Mucosa of rectum (tissue), 2 donors: Measurements from ENCODE around the gene ANKRD29.

Experiments
- H3K27ac ChIP-seq, 2 donors: one replicate each; pipeline ENCODE4 v1.7.0; 2013; ENCODE audit warnings: inconsistent platforms in 2 of 2, low read depth in 2 of 2, low read length in 2 of 2
- H3K27me3 ChIP-seq, 2 donors: one replicate each; pipeline ENCODE4 v1.7.0; 2013; ENCODE audit warnings: low read length in 2 of 2; ENCODE audit not compliant: control insufficient read depth in 2 of 2, insufficient read depth in 2 of 2
- H3K36me3 ChIP-seq, 2 donors: one replicate each; pipeline ENCODE4 v1.7.0; 2013; ENCODE audit warnings: low read length in 2 of 2; ENCODE audit not compliant: control insufficient read depth in 2 of 2, insufficient read depth in 2 of 2
- H3K4me1 ChIP-seq, 2 donors: one replicate each; pipeline ENCODE4 v1.7.0; 2013; ENCODE audit warnings: low read length in 2 of 2, mild to moderate bottlenecking in 1 of 2; ENCODE audit not compliant: control insufficient read depth in 2 of 2, insufficient read depth in 2 of 2
- H3K4me3 ChIP-seq, 2 donors: one replicate each; pipeline ENCODE4 v1.7.0; 2013; ENCODE audit warnings: low read length in 2 of 2
- H3K9ac ChIP-seq, 2 donors: one replicate each; pipeline ENCODE4 v1.7.0; 2013; ENCODE audit warnings: low read length in 2 of 2, low read depth in 1 of 2, mild to moderate bottlenecking in 1 of 2
- H3K9me3 ChIP-seq, 2 donors: one replicate each; pipeline ENCODE4 v1.7.0; 2013; ENCODE audit warnings: low read length in 2 of 2; ENCODE audit not compliant: control insufficient read depth in 2 of 2
- donor health status: healthy.
- donor health status: Normal muscosa, but diverticular disease.

The ANKRD29 gene

GRCh38 chr18:23662309-23663263 is at the start of gene ANKRD29:
TSS of gene ANKRD29 (minus strand) at chr18:23662911. CDS start at chr18:23662730, 181 bp downstream.
- H3K27me3 ChIP-seq: peaks cover 21 to 28% of the 10 kb centered on the region in 2 donors
- peak within 1 kb of the TSS; percentile 16 to 52 for H3K9ac ChIP-seq
- H3K4me3 ChIP-seq: peak within 1 kb of the TSS; percentile 55 to 80
- H3K9me3 ChIP-seq: no peaks in the 10 kb centered on the region
- peaks cover 3 to 4% of the 10 kb centered on the region in 2 donors for H3K4me1 ChIP-seq
- no peak within 1 kb of the TSS for H3K27ac ChIP-seq
- no peaks in the 10 kb centered on the region for H3K36me3 ChIP-seq

GRCh38 chr18:23712445-23712844 is 49.7 kb upstream of the ANKRD29 start:
- H3K4me3 ChIP-seq: no peak overlapping the region
- H3K9me3 ChIP-seq: no peaks in the 10 kb centered on the region
- H3K27ac ChIP-seq: no peak overlapping the region
- peaks cover 0 to 7% of the 10 kb centered on the region in 2 donors for H3K4me1 ChIP-seq
- H3K36me3 ChIP-seq: no peaks in the 10 kb centered on the region
- no peaks in the 10 kb centered on the region for H3K27me3 ChIP-seq
- H3K9ac ChIP-seq: no peak overlapping the region

GRCh38 chr18:23711426-23711825 is 48.7 kb upstream of the ANKRD29 start:
- Histone ChIP-seq H3K27me3 (no peaks in the 10 kb centered on the region), H3K4me3 (peak overlapping the region in 1 of 2 donors; percentile 6), H3K36me3 (no peaks in the 10 kb centered on the region), H3K9ac (no peak overlapping the region), H3K27ac (no peak overlapping the region), H3K4me1 (peaks cover 0 to 7% of the 10 kb centered on the region in 2 donors), H3K9me3 (no peaks in the 10 kb centered on the region)

- Histone ChIP-seq H3K27ac (no peak overlapping the region), H3K9ac (no peak overlapping the region), H3K4me1 (peaks cover 0 to 7% of the 10 kb centered on the region in 2 donors), H3K36me3 (no peaks in the 10 kb centered on the region), H3K9me3 (no peaks in the 10 kb centered on the region), H3K27me3 (no peaks in the 10 kb centered on the region), H3K4me3 (peak overlapping the region in 1 of 2 donors; percentile 6)
These were observed 48.2 kb upstream of the ANKRD29 start for GRCh38 chr18:23710946-23711345.

- no peaks in the 10 kb centered on the region for H3K27me3 ChIP-seq
- peaks cover 0 to 7% of the 10 kb centered on the region in 2 donors for H3K4me1 ChIP-seq
- no peaks in the 10 kb centered on the region for H3K36me3 ChIP-seq
- H3K27ac ChIP-seq: no peak overlapping the region
- no peak overlapping the region for H3K4me3 ChIP-seq
- no peaks in the 10 kb centered on the region for H3K9me3 ChIP-seq
- H3K9ac ChIP-seq: no peak overlapping the region
These were observed 47.4 kb upstream of the ANKRD29 start for GRCh38 chr18:23710068-23710527.

- H3K4me3 ChIP-seq: no peak overlapping the region
- H3K27ac ChIP-seq: no peak overlapping the region
- H3K9me3 ChIP-seq: no peaks in the 10 kb centered on the region
- H3K36me3 ChIP-seq: no peaks in the 10 kb centered on the region
- H3K4me1 ChIP-seq: peaks cover 2 to 7% of the 10 kb centered on the region in 2 donors
- H3K9ac ChIP-seq: no peak overlapping the region
- H3K27me3 ChIP-seq: peaks cover 0 to 2% of the 10 kb centered on the region in 2 donors
These were observed 44.4 kb upstream of the ANKRD29 start for GRCh38 chr18:23706971-23707640.

- Histone ChIP-seq H3K4me1 (peaks cover 0 to 2% of the 10 kb centered on the region in 2 donors), H3K9me3 (no peaks in the 10 kb centered on the region), H3K27me3 (peaks cover 0 to 2% of the 10 kb centered on the region in 2 donors), H3K27ac (no peak overlapping the region), H3K36me3 (no peaks in the 10 kb centered on the region), H3K9ac (no peak overlapping the region), H3K4me3 (no peak overlapping the region)
These were observed 42.1 kb upstream of the ANKRD29 start for GRCh38 chr18:23704806-23705205.

- Histone ChIP-seq H3K9ac (no peak overlapping the region), H3K36me3 (no peaks in the 10 kb centered on the region), H3K4me3 (no peak overlapping the region), H3K27me3 (peaks cover 0 to 2% of the 10 kb centered on the region in 2 donors), H3K4me1 (peaks cover 0 to 2% of the 10 kb centered on the region in 2 donors), H3K9me3 (no peaks in the 10 kb centered on the region), H3K27ac (no peak overlapping the region)
These were observed 41.3 kb upstream of the ANKRD29 start for GRCh38 chr18:23703987-23704384.

GRCh38 chr18:23703057-23703986 is 40.6 kb upstream of the ANKRD29 start:
- Histone ChIP-seq H3K9ac (no peak overlapping the region), H3K9me3 (no peaks in the 10 kb centered on the region), H3K4me1 (peaks cover 0 to 2% of the 10 kb centered on the region in 2 donors), H3K27ac (no peak overlapping the region), H3K36me3 (no peaks in the 10 kb centered on the region), H3K27me3 (peaks cover 0 to 2% of the 10 kb centered on the region in 2 donors), H3K4me3 (no peak overlapping the region)
